ENCODE results near the gene TLX1.

Gene TLX1

DNA sequence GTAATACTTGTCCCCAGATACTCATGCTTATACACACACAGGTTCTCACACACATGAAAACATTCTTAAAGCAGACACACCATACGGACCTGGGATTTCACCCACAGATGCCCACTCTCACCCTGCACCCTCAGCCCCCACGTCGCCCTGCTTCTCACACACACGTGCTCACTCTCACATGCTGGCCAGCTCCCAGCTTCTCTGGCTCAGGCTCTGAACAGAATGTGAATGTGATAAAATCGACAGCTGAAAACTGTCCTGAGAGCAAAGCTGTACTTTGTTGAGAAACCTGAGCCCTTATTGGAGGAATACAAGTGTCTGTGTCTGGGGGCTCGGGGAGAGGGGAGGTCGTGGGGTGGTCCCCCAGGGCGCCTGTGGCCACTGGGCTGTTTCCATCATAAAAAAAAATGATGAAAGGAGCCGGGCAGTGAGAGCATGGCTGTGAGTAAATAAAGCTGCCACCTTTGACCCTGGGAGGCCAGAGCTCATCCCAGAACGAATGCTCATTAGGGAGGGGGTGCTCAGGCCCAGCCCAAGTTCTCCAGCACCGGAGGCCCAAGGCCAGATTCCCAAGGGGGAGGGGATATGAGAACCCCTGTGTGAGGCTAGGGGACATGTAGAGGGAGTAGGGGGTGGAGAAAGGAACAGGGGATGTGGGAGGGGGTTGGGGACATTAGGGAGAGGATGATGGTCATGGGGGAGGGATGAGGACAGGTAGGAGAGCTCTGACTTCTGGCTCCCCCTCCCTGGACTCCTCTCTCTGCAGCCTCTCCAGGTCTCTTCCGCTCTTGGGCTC, 18.1 kb upstream of the TLX1 start:
- no peak for DNase-seq

DNA sequence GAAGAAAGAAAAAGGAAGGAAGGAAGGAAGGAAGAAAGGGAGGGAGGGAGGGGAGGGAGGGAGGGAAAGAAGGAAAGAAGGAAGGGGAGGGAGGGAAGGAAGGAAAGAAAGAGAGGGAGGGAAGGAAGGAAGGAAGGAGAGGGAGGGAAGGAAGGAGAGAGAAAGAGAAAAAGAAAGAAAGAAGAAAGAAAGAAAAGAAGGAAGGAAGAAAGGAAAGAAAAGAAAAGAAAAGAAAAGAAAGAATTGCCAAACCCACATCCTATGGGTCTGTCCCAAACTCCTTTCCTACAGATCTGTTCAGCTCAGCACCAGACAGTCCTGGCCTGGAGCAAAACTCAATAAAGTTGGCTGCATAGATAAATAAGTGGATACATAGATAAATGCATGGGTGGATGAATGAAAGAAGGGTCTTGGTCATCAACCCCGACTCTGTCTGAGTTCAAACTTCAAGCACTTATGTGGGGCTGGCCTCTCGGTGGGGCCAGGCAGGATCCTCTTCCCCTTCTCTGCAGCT, 17.2 kb upstream of the TLX1 start:
- no peak for DNase-seq

DNA sequence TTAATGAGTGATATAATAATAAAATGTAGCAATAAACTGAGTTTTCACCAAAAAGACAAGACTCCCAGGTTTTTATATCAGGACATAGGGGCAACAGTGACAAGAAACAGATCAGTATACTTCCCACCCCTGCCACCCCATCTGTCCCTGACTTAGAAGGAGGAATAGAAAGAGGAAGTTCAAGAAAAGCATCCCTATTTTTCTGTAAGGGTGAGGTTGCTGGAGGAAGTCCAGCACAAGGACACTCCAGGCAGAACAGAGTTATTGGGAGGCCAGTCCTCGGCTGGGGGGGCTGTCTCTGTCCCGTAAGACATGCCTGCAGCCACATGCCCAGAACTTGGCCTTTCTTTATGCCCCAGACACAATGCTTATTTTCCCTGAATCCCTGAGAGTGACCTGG, 16.5 kb upstream of the TLX1 start:
- no peak for DNase-seq

DNA sequence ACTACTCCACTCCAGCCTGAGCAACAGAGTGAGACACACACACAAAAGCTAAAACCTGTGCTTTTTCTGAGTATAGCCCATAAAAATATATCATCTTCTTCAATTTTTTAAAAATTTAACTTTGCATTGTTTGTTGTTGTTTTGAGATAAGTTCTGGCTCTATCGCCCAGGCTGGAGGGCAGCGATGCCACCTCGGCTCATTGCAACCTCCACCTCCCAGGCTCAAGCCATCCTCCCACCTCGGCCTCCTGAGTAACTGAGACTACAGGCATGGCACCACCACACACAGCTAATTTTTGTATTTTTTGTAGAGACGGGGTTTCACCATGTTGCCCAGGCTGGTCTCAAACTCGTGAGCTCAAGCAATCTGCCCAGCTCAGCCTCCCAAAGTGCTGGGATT, 14.3 kb upstream of the TLX1 start:
- DNase-seq = no peak

DNA sequence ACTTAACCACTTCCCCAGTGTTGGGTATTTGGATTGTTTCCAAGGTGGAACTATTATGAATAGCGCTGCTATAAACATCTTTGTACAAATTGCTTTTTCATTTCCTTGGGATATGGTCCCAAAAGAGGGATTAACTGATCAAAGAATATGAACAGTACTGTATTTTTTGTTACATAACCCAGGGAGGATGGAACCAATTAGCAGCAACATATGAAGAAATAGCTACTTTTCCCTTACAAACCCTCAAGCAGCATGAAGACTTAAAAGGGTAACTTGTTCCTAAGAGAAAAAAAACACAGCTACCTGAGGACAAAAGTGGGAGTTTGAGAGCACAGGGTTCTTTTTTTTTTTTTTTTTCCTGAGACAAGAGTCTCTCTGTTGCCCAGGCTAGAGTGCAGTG, 13.1 kb upstream of the TLX1 start:
- DNase-seq = no peak

DNA sequence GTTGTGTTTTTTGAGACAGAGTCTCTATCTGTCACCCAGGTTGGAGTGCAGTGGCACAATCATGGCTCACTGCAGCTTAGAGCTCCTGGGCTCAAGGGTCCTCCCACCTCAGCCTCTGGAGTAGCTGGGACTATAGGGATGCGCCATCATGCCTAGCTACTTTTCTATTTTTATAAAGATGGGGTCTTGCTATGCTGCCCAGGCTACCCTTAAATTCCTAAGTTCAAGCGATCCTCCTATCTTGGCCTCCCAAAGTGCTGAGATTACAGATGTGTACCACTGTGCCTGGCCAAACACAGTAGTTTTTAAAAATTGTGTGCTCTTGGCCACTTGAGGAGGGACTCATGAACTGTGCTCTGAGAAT, 10.6 kb upstream of the TLX1 start:
- DNase-seq = no peak

DNA sequence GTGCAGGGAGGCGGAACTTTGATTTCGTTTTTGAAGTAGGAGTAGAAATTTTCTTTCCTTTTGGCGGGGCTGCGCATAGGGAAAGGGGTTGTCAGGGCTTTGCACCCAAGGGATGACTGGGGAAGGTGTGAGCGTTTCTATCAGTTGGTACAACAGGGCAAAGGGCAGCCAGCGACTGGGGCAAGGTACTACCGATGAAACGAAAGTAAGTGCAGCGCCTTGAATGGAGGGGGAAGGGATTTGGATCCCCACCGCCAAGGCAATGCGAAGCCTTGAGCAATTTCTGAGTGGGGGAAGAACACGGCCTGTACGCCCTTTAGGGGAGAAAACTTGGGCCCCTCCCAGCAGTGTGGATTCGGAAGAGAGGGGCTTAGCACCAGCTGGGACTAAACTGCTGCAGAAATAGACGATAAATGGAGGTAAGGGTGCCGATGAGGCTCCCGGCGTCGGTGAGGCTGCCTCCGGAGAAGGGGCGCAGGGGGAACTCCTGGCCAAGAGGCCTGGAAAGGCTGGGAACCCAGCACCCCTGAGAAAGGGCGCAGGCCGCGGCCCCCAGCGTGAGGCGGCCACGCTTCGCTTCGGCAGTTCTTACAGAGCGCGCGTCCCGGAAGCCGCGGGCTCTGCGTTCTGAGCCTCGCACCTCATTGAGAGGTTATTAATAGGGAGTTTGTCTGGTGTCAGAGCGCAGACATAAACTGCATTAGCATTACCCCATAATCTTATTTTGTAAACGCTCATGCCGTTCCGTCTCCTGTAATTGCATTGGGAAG, 10.0 kb upstream of the TLX1 start:
- no peak for DNase-seq

DNA sequence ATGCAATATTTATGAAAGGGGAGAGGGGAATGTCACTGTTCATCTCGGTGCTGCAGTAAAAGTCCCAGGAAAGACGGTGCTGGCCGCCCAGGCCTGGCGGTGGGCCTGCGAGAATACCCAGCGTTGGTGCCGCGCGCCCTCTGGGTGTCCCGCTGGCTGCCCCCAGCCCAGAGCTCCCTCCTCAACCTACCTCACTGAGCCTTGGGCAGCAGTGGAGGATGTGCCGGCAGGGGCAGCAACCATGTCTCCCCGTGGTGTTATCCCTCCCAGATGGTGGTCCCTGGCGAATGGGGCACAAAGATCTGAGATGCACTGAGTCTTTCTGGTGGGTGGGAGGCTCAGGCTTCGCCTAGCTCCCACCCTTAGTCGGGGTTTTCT, 9.5 kb upstream of the TLX1 start:
- DNase-seq = no peak

DNA sequence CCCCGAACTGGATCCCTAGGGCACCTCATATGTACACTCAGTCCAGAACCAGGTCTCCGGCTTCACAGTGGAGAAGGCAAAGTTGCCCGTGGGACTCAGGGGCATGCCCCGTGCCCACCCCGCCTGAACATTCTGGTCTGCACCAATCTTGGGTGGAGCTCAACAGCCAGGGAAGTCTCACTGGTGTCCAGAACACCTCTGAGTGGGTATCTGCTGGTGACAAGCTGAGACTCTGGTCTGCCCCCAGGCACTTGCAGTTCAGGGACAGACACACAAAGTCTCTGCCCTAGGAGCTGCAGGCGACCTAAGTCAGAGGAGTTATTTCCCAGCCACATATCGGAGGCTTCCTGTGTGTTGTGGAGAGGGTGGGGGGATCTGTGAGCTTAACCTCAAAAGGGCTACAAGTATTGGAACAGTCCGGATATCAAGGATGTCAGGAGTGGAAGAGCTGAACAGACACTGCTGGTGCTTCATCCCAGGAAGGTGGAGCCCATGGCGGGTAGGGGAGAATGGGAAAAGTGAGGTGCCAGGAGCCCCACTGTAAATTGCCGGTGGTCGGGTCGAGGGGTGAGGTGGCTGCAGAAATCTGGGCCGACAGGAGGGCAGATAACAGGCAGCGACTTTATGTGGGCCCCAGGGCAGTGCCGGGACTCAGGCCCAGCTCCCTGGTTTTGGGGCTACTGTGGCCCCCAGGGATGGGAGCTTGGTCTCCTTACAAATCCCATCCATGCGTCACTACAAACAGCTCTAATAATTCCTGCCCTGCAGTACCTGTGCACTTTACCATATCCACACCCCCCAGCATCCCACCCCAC, 8.6 kb upstream of the TLX1 start:
- no peak for DNase-seq

DNA sequence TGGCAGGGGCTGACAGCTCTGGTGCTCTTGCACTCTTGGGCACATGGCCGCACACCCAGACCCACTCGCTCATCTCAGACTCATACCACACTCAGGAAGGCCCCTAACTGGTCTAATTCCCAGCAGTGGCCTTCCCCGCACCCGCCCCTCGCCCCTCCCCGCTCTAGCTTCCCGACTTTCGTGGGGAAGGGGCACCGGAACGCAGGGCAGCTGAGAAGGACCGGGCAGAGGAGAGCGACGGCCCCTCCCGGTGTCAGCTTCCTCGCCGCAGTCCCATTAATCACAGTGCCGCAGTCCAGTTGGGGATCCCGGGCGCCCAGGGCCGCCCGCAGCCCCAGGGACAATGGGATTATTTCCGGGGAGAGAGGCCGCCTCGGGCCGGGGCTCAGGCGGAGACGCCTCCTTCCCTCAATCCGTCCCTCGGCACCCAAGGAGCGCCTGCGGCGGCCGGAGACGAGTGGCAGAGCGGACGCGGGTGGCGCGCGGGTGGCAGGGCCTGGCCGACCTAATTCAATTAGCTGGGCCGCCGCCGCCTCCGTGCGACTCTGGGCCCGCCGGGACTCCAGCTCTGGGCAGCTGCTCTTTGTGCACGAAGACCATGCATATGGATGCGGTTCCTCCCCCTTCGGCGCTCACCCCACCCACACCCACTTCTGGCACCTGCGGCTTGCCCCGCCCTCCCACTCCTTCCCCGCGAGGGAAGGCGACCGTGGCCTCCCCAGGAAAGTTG, 7.8 kb upstream of the TLX1 start:
- no peak for DNase-seq

DNA sequence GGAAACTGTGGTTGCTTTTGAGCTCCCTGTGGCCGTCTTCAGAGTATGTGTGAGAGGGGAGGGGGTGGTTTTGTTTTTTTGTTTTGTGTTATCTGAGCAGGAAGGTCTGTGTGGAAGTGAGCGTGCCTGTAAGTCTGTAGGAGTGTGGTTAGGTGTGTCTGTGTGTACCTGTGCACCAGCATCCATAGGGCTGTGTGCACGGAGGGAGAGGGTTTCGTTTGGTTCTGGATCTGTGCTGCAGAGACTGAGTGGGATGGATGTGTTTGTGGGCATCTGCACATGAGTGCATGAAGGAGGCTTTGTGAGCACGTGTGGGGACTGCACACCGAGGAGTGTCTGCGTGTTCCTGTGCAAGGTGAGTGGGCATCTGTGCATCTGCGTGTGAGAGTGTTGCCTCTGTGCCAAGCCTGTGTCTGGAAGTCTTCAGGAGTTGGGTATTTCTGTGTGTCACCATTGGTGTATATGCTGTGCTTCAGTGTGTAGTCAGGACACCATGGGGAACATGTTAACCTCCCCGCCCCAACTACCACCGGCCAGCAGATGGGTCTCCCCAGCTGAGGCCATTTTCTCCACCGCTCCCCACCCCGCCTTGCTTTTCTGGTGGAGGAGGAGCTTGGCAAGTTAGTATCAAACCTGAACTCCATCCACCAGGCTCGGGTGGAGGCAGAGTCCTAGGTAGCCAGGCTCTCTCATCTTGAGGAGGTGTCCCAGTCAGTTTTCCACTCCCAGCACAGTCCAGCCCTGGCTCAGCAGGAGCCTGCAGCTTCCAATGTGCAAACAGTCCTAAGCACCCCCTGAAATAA, 7.1 kb upstream of the TLX1 start:
- no peak for DNase-seq

DNA sequence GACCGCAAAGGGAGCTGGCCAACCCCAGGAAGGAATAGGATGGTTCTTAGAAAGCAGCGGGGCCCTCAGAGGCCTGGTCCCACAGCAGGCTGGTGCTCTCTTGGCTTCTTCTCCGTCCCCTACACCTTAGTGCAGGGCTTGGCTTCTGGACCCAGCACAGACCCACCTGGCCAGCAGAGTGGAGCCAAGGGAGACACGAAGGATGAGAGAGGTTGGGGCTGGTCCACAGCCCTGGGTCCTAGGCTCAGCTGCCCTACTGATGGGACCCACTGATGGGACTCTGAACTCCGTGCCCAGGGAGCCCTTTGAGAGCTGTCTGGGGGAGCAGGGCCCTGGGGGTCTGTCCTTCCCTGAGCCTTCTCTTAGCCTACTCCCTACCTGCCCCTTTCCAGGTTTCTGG, 6.2 kb upstream of the TLX1 start:
- DNase-seq = no peak

DNA sequence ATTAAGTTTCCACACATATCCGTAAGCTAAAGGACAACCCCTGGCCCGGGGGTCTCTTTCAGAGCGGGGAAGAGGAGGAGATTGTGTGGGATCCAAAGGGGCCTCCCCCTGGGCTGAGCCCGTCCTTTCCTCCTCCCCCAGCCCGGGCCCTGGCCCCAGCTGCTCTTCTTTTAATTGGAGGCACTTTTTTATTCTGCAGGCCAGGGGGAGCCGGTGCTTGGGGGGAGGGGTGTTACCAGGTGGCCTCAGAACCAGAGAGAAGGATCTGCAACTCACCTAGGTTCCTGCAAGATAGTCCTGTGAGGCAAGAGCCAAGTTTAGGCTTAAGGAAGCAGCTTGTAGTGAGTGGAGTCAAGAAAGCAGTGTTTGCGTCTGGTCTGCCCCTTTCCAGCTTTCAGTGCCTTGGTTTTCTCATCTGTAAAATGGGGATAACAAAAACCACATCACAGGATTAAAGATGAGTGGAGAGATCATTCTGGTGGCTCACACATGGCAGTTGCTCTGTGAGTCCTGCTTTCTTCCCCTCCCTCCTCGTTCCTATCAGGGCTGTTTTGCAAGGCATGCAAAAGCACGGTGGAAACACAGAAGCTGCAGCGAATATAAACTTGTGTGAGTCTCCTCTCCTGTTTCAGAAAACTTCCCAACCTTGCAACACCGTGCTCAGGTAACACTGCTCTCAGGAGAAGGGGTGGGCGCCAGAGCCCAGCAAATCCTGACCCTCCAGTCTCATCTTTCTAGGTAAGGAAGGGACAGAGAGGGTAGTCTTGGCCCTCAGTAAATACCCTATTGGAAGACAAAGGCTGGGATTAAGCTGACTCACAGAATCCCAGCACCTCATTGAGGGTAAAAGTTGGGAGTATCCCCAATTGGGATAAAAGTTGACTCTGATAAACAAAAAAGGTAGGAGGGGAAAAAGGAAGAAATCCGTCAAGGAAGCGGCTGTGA, 4.1 kb upstream of the TLX1 start:
- no peak for DNase-seq

DNA sequence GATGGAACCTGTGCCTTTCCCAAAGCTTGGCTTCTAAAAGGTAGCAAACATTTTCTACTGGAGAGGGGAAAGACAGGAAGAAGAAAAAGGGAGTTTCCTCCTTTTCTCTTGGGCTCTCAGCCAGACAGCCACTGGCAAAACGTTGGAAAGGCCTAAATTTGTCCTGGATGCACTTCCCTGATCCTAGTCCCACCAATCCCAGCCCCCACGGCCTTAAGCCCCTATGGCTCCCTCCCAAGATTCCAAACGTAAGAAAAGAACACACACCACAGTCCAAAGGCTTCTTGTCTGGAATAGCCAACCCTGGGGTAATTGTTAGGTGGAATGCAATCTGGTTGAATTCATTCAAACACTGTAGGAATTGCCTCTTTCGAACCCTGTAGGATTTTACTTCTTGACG, 959 bp upstream of the TLX1 start:
- no peak for DNase-seq

DNA sequence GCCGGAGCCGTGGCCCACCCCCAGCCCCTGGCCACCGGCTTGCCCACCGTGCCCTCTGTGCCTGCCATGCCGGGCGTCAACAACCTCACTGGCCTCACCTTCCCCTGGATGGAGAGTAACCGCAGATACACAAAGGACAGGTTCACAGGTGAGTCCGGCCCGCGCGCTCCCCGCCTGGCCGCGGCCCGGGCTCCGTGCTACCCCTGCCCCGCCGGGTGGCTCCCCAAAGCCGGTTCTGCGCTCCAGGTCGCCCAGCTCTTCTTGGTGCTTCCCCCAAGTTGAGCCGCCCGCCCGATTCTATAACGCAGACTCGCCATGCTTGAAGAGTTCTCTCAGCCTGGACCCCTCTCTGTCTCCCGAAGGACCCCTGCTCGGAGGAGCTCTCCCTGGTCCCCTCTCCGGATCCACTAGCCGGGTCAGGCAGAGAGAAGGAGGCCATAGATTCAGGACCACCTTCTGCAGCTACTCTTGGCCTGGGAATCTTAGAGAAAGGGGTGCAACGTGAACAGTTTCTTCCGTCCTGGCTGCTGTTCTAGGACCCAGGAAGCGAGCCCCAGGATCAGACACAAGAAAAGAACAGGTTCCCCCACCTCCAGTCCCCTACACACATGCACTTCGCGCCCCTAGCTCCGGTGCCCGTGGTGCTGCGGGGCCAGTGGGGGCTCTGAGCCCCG, 999 bp downstream of the TLX1 start:
- DNase-seq = no peak

DNA sequence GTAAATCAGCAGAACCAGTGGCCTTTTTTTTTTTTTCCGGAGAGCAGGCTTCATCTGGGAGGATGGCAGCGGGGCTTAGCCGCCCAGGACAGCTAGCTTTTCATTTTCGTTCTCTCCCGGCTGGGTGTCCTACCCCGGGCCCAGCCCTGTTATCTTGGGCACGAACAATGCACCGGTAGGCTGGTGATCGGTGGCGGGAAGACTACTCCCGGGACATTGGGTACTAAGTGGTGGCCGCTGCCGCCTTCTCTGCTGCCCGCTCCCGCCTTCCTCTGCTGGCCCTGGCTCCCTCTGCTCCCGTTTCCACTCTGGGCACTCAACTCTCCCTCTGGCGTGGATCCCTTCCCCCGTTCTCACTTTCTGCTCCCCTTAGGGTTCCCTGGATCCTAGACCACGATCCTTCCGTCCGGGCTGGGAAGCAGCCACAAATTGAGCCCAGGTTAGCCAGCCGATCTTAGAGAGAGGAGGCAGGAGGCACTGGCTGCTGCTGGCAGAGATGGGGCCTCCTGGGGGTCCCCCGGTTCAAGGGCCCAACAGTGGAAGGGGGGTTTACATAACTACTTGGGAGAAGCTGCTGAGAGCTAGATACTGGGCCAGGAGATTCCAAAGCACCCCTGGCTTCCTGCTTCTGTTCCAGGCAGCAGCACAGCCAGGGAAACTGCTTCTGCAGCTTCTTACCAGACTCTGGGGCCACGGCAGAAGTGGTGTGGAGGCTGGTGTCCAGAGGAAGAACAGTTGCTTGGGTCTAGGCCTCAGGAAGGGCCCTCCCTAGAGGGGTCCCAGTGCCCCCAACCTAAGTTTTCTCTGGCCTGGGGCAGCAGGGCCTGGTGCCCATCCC, 1.8 kb downstream of the TLX1 start:
- DNase-seq = no peak

DNA sequence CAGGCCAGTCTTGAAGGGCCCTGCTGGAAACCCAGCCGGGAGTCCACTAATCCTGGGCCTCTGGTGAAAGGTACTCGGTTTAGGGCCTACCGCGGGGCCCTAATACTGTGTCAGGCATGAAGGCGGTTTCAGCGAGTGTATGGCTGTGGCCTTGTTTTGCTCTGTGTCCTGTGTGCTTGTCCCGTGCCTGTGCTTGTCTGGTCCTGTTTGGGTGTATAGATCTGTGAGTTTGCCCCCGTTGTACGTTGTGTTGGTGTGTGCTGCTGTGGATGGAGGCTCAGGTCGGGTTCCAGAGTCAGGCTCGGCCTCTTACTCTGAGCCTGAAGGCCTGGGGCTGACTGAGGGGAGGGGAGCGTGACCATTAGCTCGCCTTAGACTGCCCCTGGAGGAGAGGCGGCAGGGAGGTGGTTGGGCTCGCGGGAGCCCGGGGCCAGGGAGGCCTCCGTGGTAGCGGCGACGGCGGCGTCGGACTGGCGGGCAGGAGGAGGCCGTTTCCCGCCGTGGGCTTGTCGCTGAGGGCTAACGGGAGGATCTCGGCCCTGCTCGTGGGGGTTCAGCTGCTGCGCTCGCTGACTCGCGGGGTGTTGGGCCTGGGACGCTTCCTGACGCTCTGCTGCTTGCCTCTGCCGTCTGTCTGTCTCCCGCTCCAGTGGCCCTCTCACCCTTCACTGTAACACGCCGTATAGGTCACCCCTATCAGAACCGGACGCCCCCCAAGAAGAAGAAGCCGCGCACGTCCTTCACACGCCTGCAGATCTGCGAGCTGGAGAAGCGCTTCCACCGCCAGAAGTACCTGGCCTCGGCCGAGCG, 2.6 kb downstream of the TLX1 start:
- no peak for DNase-seq
